Astrocyte (in vitro differentiated cells and primary cell): Measurements from ENCODE around the gene OR4D10.

ENCODE experiments used
- CTCF ChIP-seq: IDR thresholded peaks from 2 replicates; pipeline ENCODE4 v1.5.1; 2011; ENCODE audit warnings: low read depth, mild to moderate bottlenecking, inconsistent platforms, low read length, moderate library complexity; ENCODE audit not compliant: insufficient read depth
- EZH2 ChIP-seq: IDR thresholded peaks from 2 replicates; pipeline ENCODE4 v1.6.1; 2012; ENCODE audit warnings: mild to moderate bottlenecking, low read length, inconsistent platforms; ENCODE audit not compliant: insufficient read depth

GRCh38 chr11:59511675-59512074 is 38.6 kb downstream of the OR4D10 start:
- TF ChIP-seq CTCF (no peak), EZH2 (no peak)
